ENCODE data around the gene ETFB. TPM values are rescaled to one million over a fixed set of nuclear protein-coding genes. Genes with fewer than 3 reads are reported as not detected.

Gene ETFB
- total and polyA plus RNA-seq, 4 donors, result 129 to 713 (median 467) TPM

GRCh38 chr19:51318687-51319648, 47.2 kb downstream of the ETFB start:
- no peak overlapping the region for H3K27ac ChIP-seq (ENCODE audit: low read depth in 1 of 2, low read length in 2 of 2)
- DNase-seq (ENCODE audit: low spot score), result no peak
- H3K9ac ChIP-seq (ENCODE audit: low read depth in 1 of 2, low read length in 2 of 2), result no peak overlapping the region
- no peak overlapping the region for H3K4me3 ChIP-seq (ENCODE audit: low read depth in 1 of 3, low read length in 3 of 3)
- WGBS, result 67% methylated on average over 23 of the region's 23 CpGs
- no peaks in the 10 kb centered on the region for H3K36me3 ChIP-seq (ENCODE audit: control insufficient read depth in 4 of 4, insufficient read depth in 3 of 4, low read depth in 1 of 4, low read length in 3 of 4)
- H3K4me1 ChIP-seq (ENCODE audit: control insufficient read depth in 4 of 4, insufficient read depth in 4 of 4, low read length in 3 of 4), result no peaks in the 10 kb centered on the region
- TF ChIP-seq NR2F2 (IDR thresholded peaks at IDR 0.05) (no peak), FOXA1 (IDR thresholded peaks at IDR 0.05) (no peak), ATF3 (IDR thresholded peaks at IDR 0.05) (no peak), HNF4A (conservative IDR thresholded peaks at IDR 0.05) (no peak), TAF1 (conservative IDR thresholded peaks at IDR 0.05) (no peak)
- TF ChIP-seq, protein P1, sequence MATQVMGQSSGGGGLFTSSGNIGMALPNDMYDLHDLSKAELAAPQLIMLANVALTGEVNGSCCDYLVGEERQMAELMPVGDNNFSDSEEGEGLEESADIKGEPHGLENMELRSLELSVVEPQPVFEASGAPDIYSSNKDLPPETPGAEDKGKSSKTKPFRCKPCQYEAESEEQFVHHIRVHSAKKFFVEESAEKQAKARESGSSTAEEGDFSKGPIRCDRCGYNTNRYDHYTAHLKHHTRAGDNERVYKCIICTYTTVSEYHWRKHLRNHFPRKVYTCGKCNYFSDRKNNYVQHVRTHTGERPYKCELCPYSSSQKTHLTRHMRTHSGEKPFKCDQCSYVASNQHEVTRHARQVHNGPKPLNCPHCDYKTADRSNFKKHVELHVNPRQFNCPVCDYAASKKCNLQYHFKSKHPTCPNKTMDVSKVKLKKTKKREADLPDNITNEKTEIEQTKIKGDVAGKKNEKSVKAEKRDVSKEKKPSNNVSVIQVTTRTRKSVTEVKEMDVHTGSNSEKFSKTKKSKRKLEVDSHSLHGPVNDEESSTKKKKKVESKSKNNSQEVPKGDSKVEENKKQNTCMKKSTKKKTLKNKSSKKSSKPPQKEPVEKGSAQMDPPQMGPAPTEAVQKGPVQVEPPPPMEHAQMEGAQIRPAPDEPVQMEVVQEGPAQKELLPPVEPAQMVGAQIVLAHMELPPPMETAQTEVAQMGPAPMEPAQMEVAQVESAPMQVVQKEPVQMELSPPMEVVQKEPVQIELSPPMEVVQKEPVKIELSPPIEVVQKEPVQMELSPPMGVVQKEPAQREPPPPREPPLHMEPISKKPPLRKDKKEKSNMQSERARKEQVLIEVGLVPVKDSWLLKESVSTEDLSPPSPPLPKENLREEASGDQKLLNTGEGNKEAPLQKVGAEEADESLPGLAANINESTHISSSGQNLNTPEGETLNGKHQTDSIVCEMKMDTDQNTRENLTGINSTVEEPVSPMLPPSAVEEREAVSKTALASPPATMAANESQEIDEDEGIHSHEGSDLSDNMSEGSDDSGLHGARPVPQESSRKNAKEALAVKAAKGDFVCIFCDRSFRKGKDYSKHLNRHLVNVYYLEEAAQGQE (IDR thresholded peaks at IDR 0.05), result peak; percentile 55
- H3K27me3 ChIP-seq (ENCODE audit: control insufficient read depth in 4 of 4, insufficient read depth in 4 of 4, low read length in 3 of 4), result peaks cover 0 to 4% (median 0%) of the 10 kb centered on the region in 4 donors
- no peaks in the 10 kb centered on the region for H3K9me3 ChIP-seq (ENCODE audit: control insufficient read depth in 4 of 4, low read length in 3 of 4)

- no peak for DNase-seq (ENCODE audit: low spot score)
- no peaks in the 10 kb centered on the region for H3K9me3 ChIP-seq (ENCODE audit: control insufficient read depth in 4 of 4, low read length in 3 of 4)
- H3K27ac ChIP-seq (ENCODE audit: low read depth in 1 of 2, low read length in 2 of 2), result no peak overlapping the region
- peaks cover 0 to 4% (median 0%) of the 10 kb centered on the region in 4 donors for H3K27me3 ChIP-seq (ENCODE audit: control insufficient read depth in 4 of 4, insufficient read depth in 4 of 4, low read length in 3 of 4)
- no peak overlapping the region for H3K9ac ChIP-seq (ENCODE audit: low read depth in 1 of 2, low read length in 2 of 2)
- H3K4me1 ChIP-seq (ENCODE audit: control insufficient read depth in 4 of 4, insufficient read depth in 4 of 4, low read length in 3 of 4), result no peaks in the 10 kb centered on the region
- no peak overlapping the region for H3K4me3 ChIP-seq (ENCODE audit: low read depth in 1 of 3, low read length in 3 of 3)
- WGBS, result 57% methylated on average over 1 of the region's 1 CpG
- H3K36me3 ChIP-seq (ENCODE audit: control insufficient read depth in 4 of 4, insufficient read depth in 3 of 4, low read depth in 1 of 4, low read length in 3 of 4), result no peaks in the 10 kb centered on the region
- TF ChIP-seq, protein P1 (IDR thresholded peaks at IDR 0.05), result no peak
- TF ChIP-seq TAF1 (conservative IDR thresholded peaks at IDR 0.05) (no peak), RXRA (IDR thresholded peaks at IDR 0.05) (no peak), ATF3 (IDR thresholded peaks at IDR 0.05) (no peak), JUND (IDR thresholded peaks at IDR 0.05) (no peak), YY1 (IDR thresholded peaks at IDR 0.05) (no peak), RAD21 (IDR thresholded peaks at IDR 0.05) (no peak), HNF4A (conservative IDR thresholded peaks at IDR 0.05) (no peak), FOXA1 (IDR thresholded peaks at IDR 0.05) (no peak), SP1 (IDR thresholded peaks at IDR 0.05) (no peak), EGR1 (IDR thresholded peaks at IDR 0.05; ENCODE audit: low read depth in 2 of 2) (no peak), FOXA2 (IDR thresholded peaks at IDR 0.05) (no peak)
- TF ChIP-seq, protein P2, sequence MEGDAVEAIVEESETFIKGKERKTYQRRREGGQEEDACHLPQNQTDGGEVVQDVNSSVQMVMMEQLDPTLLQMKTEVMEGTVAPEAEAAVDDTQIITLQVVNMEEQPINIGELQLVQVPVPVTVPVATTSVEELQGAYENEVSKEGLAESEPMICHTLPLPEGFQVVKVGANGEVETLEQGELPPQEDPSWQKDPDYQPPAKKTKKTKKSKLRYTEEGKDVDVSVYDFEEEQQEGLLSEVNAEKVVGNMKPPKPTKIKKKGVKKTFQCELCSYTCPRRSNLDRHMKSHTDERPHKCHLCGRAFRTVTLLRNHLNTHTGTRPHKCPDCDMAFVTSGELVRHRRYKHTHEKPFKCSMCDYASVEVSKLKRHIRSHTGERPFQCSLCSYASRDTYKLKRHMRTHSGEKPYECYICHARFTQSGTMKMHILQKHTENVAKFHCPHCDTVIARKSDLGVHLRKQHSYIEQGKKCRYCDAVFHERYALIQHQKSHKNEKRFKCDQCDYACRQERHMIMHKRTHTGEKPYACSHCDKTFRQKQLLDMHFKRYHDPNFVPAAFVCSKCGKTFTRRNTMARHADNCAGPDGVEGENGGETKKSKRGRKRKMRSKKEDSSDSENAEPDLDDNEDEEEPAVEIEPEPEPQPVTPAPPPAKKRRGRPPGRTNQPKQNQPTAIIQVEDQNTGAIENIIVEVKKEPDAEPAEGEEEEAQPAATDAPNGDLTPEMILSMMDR (IDR thresholded peaks at IDR 0.05; ENCODE audit: low read depth, low read length, missing input control), result no peak
Measured at GRCh38 chr19:51317968-51318367, 48.2 kb downstream of the ETFB start.

All from liver (tissue), 9 donors.